H1 (cell line): Measurements from ENCODE around the gene CCNY. TPM values are rescaled to one million over a fixed set of nuclear protein-coding genes. Genes with fewer than 3 reads are reported as not detected.

Experiments
- CTCF ChIA-PET: fragments of 300-600 bp; sonication (Branson Sonifier 250); formaldehyde crosslinking; loops from one replicate; lab custom pipeline; 2021; ENCODE audit not compliant: partially characterized antibody; lab: Charles Lee
- POLR2A ChIA-PET: fragments of 300-600 bp; sonication (Branson Sonifier 250); formaldehyde crosslinking; loops from one replicate; lab custom pipeline; 2021; ENCODE audit warnings: inconsistent platforms; ENCODE audit not compliant: partially characterized antibody; lab: Charles Lee
- DNase-seq, 2 experiments: peaks; one replicate each; pipeline versions ENCODE4 v3.0.0 to v3.0.0-alpha.2; 2010 to 2022; ENCODE audit warnings: low spot score in 2 of 2, low read depth in 1 of 2, mixed read lengths in 1 of 2
- FAIRE-seq: peaks from 2 replicates; lab custom pipeline; 2011; peaks lifted over from hg19 to GRCh38; lab: Jason Lieb, UNC
- H2AFZ ChIP-seq: 2 replicates; pipeline ENCODE4 v1.8.1; 2012; ENCODE audit warnings: low read length, inconsistent platforms
- H2AK5ac ChIP-seq: 2 replicates; pipeline ENCODE4 v1.6.1; 2013; ENCODE audit warnings: low read depth, low read length
- H2BK120ac ChIP-seq: replicated peaks from 2 replicates; pipeline ENCODE3; 2013; ENCODE audit warnings: low read depth, low read length, inconsistent platforms
- H2BK12ac ChIP-seq: 2 replicates; pipeline ENCODE4 v1.6.1; 2013; ENCODE audit warnings: low read depth, low read length
- H2BK15ac ChIP-seq: 2 replicates; pipeline ENCODE4 v1.6.1; 2013; ENCODE audit warnings: low read length
- H2BK20ac ChIP-seq: 2 replicates; pipeline ENCODE4 v1.6.1; 2013; ENCODE audit warnings: low read length
- H2BK5ac ChIP-seq: 2 replicates; pipeline ENCODE4 v1.6.1; 2013; ENCODE audit warnings: low read depth, low read length
- H3K14ac ChIP-seq: 2 replicates; pipeline ENCODE4 v1.6.1; 2013; ENCODE audit warnings: inconsistent platforms; ENCODE audit not compliant: insufficient read length
- H3K18ac ChIP-seq: 2 replicates; pipeline ENCODE4 v1.6.1; 2013; ENCODE audit warnings: low read length; ENCODE audit errors: extremely low read depth
- H3K23ac ChIP-seq: 2 replicates; pipeline ENCODE4 v1.6.1; 2013; ENCODE audit warnings: inconsistent platforms; ENCODE audit not compliant: insufficient read length
- H3K23me2 ChIP-seq: 2 replicates; pipeline ENCODE4 v1.6.1; 2013; ENCODE audit warnings: low read depth, low read length
- H3K27ac ChIP-seq: 2 replicates; pipeline ENCODE4 v1.6.1; 2011; ENCODE audit warnings: low read depth, low read length, inconsistent platforms
- H3K27me3 ChIP-seq, 4 experiments: replicated peaks in 1 of 4; 1 replicate in 1 of 4; 2 replicates in 3 of 4; pipeline versions ENCODE4 v1.6.1 to v1.8.1; 2011 to 2013; ENCODE audit warnings: low read length in 3 of 4, mild to moderate bottlenecking in 3 of 4, inconsistent platforms in 2 of 4, mixed read lengths in 2 of 4, moderate library complexity in 1 of 4; ENCODE audit not compliant: control insufficient read depth in 3 of 4, insufficient read depth in 3 of 4; ENCODE audit errors: extremely low read depth in 1 of 4
- H3K36me3 ChIP-seq, 4 experiments: 2 replicates each; pipeline versions ENCODE4 v1.6.1 to v1.8.1; 2011 to 2013; ENCODE audit warnings: mild to moderate bottlenecking in 4 of 4, low read length in 3 of 4, moderate library complexity in 2 of 4, control low read depth in 1 of 4, inconsistent platforms in 1 of 4; ENCODE audit not compliant: insufficient read depth in 4 of 4, control insufficient read depth in 2 of 4
- H3K4ac ChIP-seq: replicated peaks from 2 replicates; pipeline ENCODE3; 2013; ENCODE audit warnings: low read length, low read depth, mixed read lengths, inconsistent platforms; ENCODE audit not compliant: insufficient read length
- H3K4me1 ChIP-seq, 4 experiments: replicated peaks in 1 of 4; 1 replicate in 1 of 4; 2 replicates in 3 of 4; pipeline versions ENCODE4 v1.6.1 to v1.8.1; 2011 to 2013; ENCODE audit warnings: low read length in 3 of 4, inconsistent platforms in 2 of 4, mixed read lengths in 1 of 4; ENCODE audit not compliant: insufficient read depth in 4 of 4, control insufficient read depth in 3 of 4
- H3K4me2 ChIP-seq, 2 experiments: 2 replicates each; pipeline versions ENCODE4 v1.6.1 to v1.8.1; 2011 to 2013; ENCODE audit warnings: low read depth in 2 of 2, low read length in 2 of 2, control low read depth in 1 of 2, inconsistent platforms in 1 of 2, mild to moderate bottlenecking in 1 of 2; ENCODE audit not compliant: insufficient read depth in 1 of 2
- H3K4me3 ChIP-seq, 4 experiments: fragments of 200-600, 300-600 bp in 1 of 4; sonication (generic), shearing (Covaris generic), sonication (Bioruptor Twin) in 1 of 4; 2 replicates each; pipeline versions ENCODE4 v1.5.1 to v1.8.1; 2011 to 2016; ENCODE audit warnings: low read length in 4 of 4, low read depth in 3 of 4, control low read depth in 2 of 4, inconsistent platforms in 2 of 4, mild to moderate bottlenecking in 2 of 4, mixed read lengths in 1 of 4, moderate library complexity in 1 of 4; ENCODE audit not compliant: insufficient read depth in 2 of 4; ENCODE audit errors: extremely low read depth in 1 of 4
- H3K56ac ChIP-seq: replicated peaks from 2 replicates; pipeline ENCODE3; 2013; ENCODE audit warnings: low read depth, mild to moderate bottlenecking, mixed read lengths, low read length, inconsistent platforms; ENCODE audit not compliant: insufficient read length
- H3K79me1 ChIP-seq: 2 replicates; pipeline ENCODE4 v1.6.1; 2013; ENCODE audit warnings: low read depth, low read length, control low read depth
- H3K79me2 ChIP-seq, 2 experiments: 2 replicates each; pipeline versions ENCODE4 v1.6.1 to v1.8.1; 2012 to 2013; ENCODE audit warnings: low read length in 2 of 2, mild to moderate bottlenecking in 2 of 2, inconsistent platforms in 1 of 2; ENCODE audit not compliant: insufficient read depth in 2 of 2, control insufficient read depth in 1 of 2
- H3K9ac ChIP-seq, 4 experiments: replicated peaks in 1 of 4; 1 replicate in 1 of 4; 2 replicates in 3 of 4; pipeline versions ENCODE4 v1.6.1 to v1.8.1; 2011 to 2013; ENCODE audit warnings: low read depth in 3 of 4, low read length in 3 of 4, control low read depth in 2 of 4, mild to moderate bottlenecking in 2 of 4, moderate library complexity in 2 of 4, inconsistent platforms in 1 of 4; ENCODE audit errors: extremely low read depth in 1 of 4
- H3K9me3 ChIP-seq, 2 experiments: 2 replicates each; pipeline versions ENCODE4 v1.6.1 to v1.8.1; 2012 to 2013; ENCODE audit warnings: mild to moderate bottlenecking in 2 of 2, moderate library complexity in 2 of 2, control low read depth in 1 of 2, inconsistent platforms in 1 of 2, low read depth in 1 of 2, low read length in 1 of 2, mixed read lengths in 1 of 2; ENCODE audit not compliant: insufficient read depth in 2 of 2
- H4K20me1 ChIP-seq, 2 experiments: replicated peaks in 1 of 2; 2 replicates each; pipeline versions ENCODE3 to v1.8.1; 2011 to 2013; ENCODE audit warnings: inconsistent platforms in 2 of 2, low read length in 2 of 2, mild to moderate bottlenecking in 1 of 2; ENCODE audit not compliant: insufficient read depth in 2 of 2, control insufficient read depth in 1 of 2
- H4K5ac ChIP-seq: 2 replicates; pipeline ENCODE4 v1.6.1; 2013; ENCODE audit warnings: low read length, low read depth, mixed read lengths, inconsistent platforms; ENCODE audit not compliant: insufficient read length
- H4K8ac ChIP-seq: 2 replicates; pipeline ENCODE4 v1.8.0; 2013; ENCODE audit warnings: mild to moderate bottlenecking, moderate library complexity, low read length, inconsistent platforms; ENCODE audit not compliant: insufficient read depth; ENCODE audit errors: extremely low read depth
- H4K91ac ChIP-seq: replicated peaks from 2 replicates; pipeline ENCODE3; 2013; ENCODE audit warnings: low read length, mixed read lengths, inconsistent platforms; ENCODE audit not compliant: insufficient read length
- CREB1 ChIP-seq: IDR thresholded peaks from 2 replicates; pipeline ENCODE4 v1.6.1; 2012; ENCODE audit warnings: inconsistent platforms
- JUN ChIP-seq: IDR thresholded peaks from 2 replicates; pipeline ENCODE4 v1.6.1; 2011; ENCODE audit warnings: low read depth, mild to moderate bottlenecking, improper control_type of control experiment, low read length
- NANOG ChIP-seq: IDR thresholded peaks from 2 replicates; pipeline ENCODE4 v1.6.1; 2011; ENCODE audit warnings: low read length, low read depth, mild to moderate bottlenecking, inconsistent platforms; ENCODE audit not compliant: insufficient read depth, poor library complexity, severe bottlenecking
- POLR2AphosphoS5 ChIP-seq: IDR thresholded peaks from 2 replicates; pipeline ENCODE4 v1.6.1; 2011; ENCODE audit warnings: low read depth, low read length
- SIX5 ChIP-seq: IDR thresholded peaks from 2 replicates; pipeline ENCODE4 v1.6.1; 2011; ENCODE audit warnings: mild to moderate bottlenecking, low read depth, low read length
- TBP ChIP-seq: IDR thresholded peaks from 2 replicates; pipeline ENCODE4 v1.6.1; 2011; ENCODE audit warnings: low read depth, low read length, improper control_type of control experiment
- WGBS, 2 experiments: shearing (Covaris generic) in 1 of 2; methylation state at CpG; one replicate each; pipeline versions ENCODE4 v1.1.6 to v1.1.7; 2013 to 2015; ENCODE audit warnings: low lambda C conversion rate in 2 of 2, mixed read lengths in 2 of 2, inconsistent platforms in 1 of 2, low coverage in 1 of 2, missing lambda C conversion rate in 1 of 2; ENCODE audit not compliant: insufficient replicate concordance in 2 of 2, insufficient coverage in 1 of 2, insufficient read length in 1 of 2; ENCODE audit errors: extremely low coverage in 1 of 2, missing lambda C conversion rate in 1 of 2; 5-methylcytosine and 5-hydroxymethylcytosine counted together
- polyA plus RNA-seq, 7 experiments: library from polyadenylated mRNA; depleted of rRNA in 3 of 7; stranded (reverse) in 5 of 7; unstranded in 2 of 7; fragments of >200 nt in 5 of 7; fragments of 200-250 nt in 2 of 7; gene quantifications; 1 replicate in 5 of 7; 2 replicates in 1 of 7; 4 replicates in 1 of 7; pipeline versions ENCODE4 v1.2.1 to v1.2.3, GENCODE V29; 2011 to 2013; ENCODE audit warnings: missing spikeins in 2 of 7, mixed read lengths in 2 of 7
- total RNA-seq: library from RNA; stranded (reverse); fragmentation: NEBNext Ultra II Directional; extraction: Animal tissue kit (Norgen Biotek cat#: 25700); gene quantifications from 2 replicates; pipeline ENCODE4 v1.2.1, GENCODE V29; 2021
- TF ChIP-seq, protein P1 (sequence below): IDR thresholded peaks from 2 replicates; pipeline ENCODE4 v1.6.1; 2012; ENCODE audit warnings: inconsistent platforms

The CCNY gene
- total and polyA plus RNA-seq, 2 of the 8 experiments (the other 6 are each of a cell fraction or from before 2014, with no cell fraction given) = 25.3 to 68.2 TPM

DNA sequence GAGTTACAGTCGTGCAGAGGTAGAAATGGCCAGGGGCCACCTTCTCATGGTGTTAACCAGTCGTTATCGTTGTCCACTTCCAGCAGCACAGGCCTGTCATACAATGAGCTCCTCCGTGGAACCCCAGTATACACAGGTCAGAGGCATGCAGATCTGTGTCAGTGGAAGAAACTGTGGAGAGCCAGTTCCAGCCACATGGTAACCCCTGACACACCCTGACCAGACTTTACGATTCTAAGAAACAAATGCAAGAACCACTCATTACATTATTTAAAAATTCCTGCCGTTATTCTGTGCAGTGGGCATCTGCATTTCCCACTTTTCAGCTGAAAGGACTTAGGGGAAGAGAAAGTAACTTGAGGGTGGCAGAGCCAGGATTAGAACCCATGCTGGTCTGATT is 245.3 kb downstream of the CCNY start:
- CTCF ChIA-PET = interaction anchor here (1.8 kb wide), 1 partner anchor 13 kb away, joined by 9 read pairs; no protein-coding TSS in a partner anchor

More for the DNA sequence above, 245.3 kb downstream of the CCNY start:
- no peak overlapping the region for H4K91ac ChIP-seq
- no peak overlapping the region for H2AFZ ChIP-seq
- H2BK12ac ChIP-seq = no peak overlapping the region
- H3K9ac ChIP-seq = no peak overlapping the region
- H2BK5ac ChIP-seq = no peak overlapping the region
- POLR2A ChIA-PET = interaction anchor here (1.1 kb wide), 1 partner anchor 13 kb away, joined by 3 read pairs; no protein-coding TSS in a partner anchor
- no peak overlapping the region for H4K5ac ChIP-seq
- H2BK15ac ChIP-seq = no peak overlapping the region
- FAIRE-seq (no peak), DNase-seq (no peak)
- H3K36me3 ChIP-seq = no peaks in the 10 kb centered on the region
- H2AK5ac ChIP-seq = no peak overlapping the region
- H3K4me3 ChIP-seq = no peak overlapping the region
- H2BK20ac ChIP-seq = no peak overlapping the region
- WGBS, 2 experiments = 87% methylated on average over 6 of the region's 6 CpGs; no CpG with 5 or more reads in 1 of the 2 experiments
- H3K14ac ChIP-seq = no peak overlapping the region
- no peak overlapping the region for H3K4me2 ChIP-seq
- H3K18ac ChIP-seq = no peak overlapping the region
- H3K79me1 ChIP-seq = no peaks in the 10 kb centered on the region
- H3K56ac ChIP-seq = no peak overlapping the region
- no peak overlapping the region for H3K27ac ChIP-seq
- H3K27me3 ChIP-seq = no peaks in the 10 kb centered on the region
- H2BK120ac ChIP-seq = no peak overlapping the region
- TF ChIP-seq, protein P1, sequence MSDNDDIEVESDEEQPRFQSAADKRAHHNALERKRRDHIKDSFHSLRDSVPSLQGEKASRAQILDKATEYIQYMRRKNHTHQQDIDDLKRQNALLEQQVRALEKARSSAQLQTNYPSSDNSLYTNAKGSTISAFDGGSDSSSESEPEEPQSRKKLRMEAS = no peak
- no peak for TF ChIP-seq CREB1
- no peak for TF ChIP-seq JUN
- no peak for TF ChIP-seq SIX5
- TF ChIP-seq POLR2AphosphoS5 = no peak
- TF ChIP-seq TBP = no peak
- TF ChIP-seq NANOG = no peak
- H3K79me2 ChIP-seq = no peaks in the 10 kb centered on the region
- H3K23me2 ChIP-seq = no peaks in the 10 kb centered on the region
- no peaks in the 10 kb centered on the region for H4K20me1 ChIP-seq
- H3K9me3 ChIP-seq = no peaks in the 10 kb centered on the region
- H3K4me1 ChIP-seq = no peaks in the 10 kb centered on the region
- no peak overlapping the region for H3K23ac ChIP-seq
- H3K4ac ChIP-seq = no peak overlapping the region
- no peak overlapping the region for H4K8ac ChIP-seq
